Endothelial cell of hepatic sinusoid (primary cell): ENCODE results near the gene IFT52.

ENCODE experiments used
- in situ Hi-C: cut with HindIII; loops from 2 replicates; pipeline ENCODE4 v1.10.0; 2017; ENCODE audit warnings: low sequenced_read_pairs

IFT52 gene

GRCh38 chr20:43590392-43591303 lies at the start of gene IFT52:
Gene IFT52, plus strand, starts transcription at chr20:43590937. Its CDS starts 3,762 bp downstream, at chr20:43594699.
- in situ Hi-C loops, result no loop called here

GRCh38 chr20:43541214-43541613 lies 49.5 kb upstream of the IFT52 start:
- in situ Hi-C loops, result no loop called here

- in situ Hi-C loops, result no loop called here
Measured at GRCh38 chr20:43542161-43542560, 48.6 kb upstream of the IFT52 start.

- in situ Hi-C loops, result no loop called here
Measured at GRCh38 chr20:43542674-43543073, 48.1 kb upstream of the IFT52 start.

GRCh38 chr20:43543138-43543537 lies 47.6 kb upstream of the IFT52 start:
- in situ Hi-C loops, result no loop called here

GRCh38 chr20:43544501-43544900 lies 46.2 kb upstream of the IFT52 start:
- in situ Hi-C loops, result no loop called here

DNA sequence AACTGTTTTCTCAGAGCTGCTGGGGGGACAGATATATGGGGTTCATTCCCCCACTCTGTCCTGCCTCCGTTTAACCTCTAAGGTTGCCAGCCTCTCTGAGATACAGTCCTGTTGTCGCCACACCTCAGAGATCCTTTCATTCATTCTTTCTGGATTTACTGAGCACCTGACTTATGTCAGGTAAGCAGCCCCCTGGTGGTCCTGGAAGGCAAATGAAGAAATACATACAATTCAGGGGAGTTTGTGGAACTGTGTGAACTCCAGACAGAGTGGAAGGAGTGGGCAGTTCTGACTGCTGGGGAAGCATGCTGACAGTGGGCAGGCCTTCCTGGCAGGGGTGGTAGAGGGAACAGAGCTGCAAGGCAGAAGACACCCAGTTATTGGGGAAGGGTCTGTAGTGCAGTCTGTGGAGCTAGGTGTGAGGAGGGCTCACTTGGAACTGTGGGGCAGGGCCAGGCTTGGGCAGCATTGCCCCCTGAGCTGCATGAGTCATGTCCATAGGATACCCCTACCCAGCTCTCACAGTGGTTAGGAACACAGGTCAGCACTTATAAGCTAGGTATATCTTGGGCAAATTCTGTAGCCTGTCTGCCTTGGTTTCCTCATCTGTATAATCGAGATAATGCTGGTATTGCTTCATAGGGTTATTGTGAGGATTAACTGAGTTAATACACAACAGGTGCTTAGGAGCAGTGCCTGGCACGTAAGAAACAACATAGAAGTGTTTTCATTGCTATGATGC lies 44.7 kb upstream of the IFT52 start:
- in situ Hi-C loops, result no loop called here

- in situ Hi-C loops, result no loop called here
Measured at GRCh38 chr20:43548273-43548880, 42.4 kb upstream of the IFT52 start.

- in situ Hi-C loops, result no loop called here
Measured at GRCh38 chr20:43549416-43550065, 41.2 kb upstream of the IFT52 start.

- in situ Hi-C loops, result no loop called here
Measured at GRCh38 chr20:43550456-43550855, 40.3 kb upstream of the IFT52 start.

DNA sequence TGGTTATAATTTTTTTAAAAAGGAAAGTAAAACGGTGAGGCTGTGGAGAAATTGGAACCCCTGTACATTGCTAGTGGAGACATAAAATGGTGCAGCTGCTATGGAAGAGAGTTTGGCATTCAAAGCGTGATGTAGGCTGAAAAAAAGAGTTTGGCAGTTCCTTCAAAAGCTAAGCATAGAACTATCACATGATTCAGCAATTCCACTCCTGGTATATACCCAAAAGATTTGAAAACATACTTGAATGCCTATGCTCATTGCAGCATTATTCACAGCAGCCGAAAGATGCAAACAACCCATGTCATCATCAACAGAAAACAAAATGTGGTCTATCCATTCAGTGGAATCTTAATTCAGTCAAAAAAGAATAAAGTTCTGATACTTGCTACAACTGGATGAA lies 36.4 kb upstream of the IFT52 start:
- in situ Hi-C loops, result no loop called here

DNA sequence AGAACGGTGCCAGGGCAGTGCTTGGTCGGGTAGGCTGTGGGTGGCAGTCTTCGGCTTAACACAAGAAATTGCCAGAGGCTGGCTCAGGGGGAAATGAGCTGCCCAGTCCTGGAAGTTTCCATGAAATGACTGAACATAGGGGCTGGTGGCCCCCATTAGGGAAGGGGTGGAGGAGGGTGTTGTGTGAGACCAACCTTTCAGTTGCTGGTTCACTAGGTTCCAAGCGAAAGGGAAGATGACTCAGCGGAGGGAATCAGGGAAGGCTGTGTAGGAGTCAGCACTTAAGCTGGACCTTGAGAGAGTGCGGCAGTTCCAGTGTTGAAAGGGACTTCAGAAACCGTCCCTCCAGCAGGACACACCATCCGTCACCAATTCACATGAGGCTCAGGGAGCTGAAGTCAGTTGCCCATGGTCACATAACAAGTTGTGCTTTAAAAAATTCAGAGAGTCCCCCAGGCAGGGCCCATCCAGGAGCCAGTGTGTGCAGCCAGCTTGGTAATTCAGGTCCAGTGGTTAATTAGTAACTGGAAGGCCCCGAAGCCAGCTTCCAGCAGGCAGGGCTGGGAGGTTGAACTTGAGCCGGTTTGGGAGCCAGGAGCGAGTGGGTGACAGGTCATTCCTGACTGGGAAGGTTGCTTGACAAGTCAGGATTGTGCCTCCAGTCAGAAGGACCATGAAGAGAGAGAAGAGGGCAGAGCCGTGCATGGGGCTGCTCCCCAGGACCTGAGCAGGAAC lies 32.2 kb upstream of the IFT52 start, which contains the start of gene SGK2:
TSS of gene SGK2 (plus strand) at position 616 of the 735 bp plus-strand sequence. CDS start 7,469 bp downstream, outside the sequence.
- in situ Hi-C loops, result no loop called here

DNA sequence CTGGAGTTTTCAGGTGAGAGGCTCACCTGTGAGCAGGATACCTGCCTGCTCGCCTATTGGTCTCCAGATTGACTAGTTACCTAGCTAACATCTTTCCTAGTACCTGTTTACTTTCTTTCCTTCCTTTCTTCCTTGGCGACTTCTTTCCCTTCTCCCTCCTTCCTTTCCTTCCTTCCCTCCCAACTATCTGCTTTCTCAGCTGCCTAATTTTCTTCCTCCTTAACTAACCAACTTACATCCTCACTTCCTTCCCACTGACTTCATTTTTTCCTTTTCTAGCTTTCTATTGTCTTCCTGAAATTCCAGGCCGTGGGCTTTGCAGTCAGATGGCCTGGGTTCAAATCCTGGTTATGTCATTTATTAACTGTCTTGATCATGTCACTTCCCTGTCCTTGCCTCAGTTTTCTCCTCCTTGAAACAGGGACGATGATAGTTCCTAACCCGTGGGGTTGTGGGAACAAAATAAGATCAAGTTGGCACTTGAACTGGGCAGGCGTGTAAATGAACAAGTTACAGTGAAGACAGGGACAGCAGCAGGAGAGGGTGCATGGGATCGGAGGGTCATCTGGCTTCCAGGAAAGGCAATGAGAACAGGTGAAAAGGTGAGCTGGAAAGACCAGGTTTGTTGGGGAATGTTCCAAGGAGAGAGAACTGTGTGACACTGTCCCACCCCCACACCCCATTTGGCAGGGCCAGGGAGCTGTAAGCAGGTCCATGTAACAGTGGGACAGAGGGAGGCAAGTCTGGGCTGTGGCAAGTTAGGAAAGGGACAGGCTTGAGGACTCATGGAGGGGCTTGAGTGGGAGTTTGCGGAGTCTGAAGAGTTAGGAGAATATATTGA lies 31.4 kb upstream of the IFT52 start:
- in situ Hi-C loops, result no loop called here

GRCh38 chr20:43560974-43561373 lies 29.8 kb upstream of the IFT52 start:
- in situ Hi-C loops, result no loop called here

DNA sequence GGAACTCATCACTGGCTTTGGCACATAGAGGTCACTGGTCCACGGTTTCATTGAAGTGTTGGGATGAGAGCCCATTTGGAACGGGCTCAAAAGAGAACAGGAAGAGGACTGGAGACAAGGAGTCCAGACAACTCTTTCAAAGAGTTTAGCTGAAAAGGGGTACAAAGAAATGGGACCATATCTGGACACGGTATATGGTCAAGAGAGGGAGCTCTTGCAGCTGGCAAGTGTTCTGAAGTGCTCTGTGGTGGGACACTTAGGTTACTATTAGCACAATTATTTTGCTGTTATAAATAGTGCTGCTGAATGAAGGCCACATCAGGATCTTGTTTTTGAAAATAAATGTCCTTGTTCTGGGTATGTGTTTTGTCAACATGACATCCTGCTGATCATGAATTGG lies 27.3 kb upstream of the IFT52 start:
- in situ Hi-C loops, result no loop called here

DNA sequence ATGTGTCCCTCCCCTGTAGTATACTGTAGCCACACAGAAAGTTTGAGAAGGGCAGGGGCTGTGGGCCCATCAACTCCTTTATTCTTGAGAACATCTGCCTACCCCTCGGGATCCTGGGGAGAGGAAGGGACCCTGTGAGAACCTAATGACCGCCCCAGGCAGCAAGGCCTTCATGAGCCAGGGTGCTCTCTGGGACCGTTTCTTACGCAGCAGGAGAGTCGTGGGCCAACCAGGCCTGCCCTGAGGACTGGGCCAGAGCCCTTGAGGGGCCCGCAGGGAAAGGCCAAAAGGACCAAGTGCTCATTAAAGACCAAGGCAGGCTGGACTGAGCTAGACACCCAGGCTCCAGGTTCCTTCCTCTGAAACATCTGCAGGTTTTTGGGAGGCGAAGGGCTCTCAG lies 26.7 kb upstream of the IFT52 start:
- in situ Hi-C loops, result no loop called here

DNA sequence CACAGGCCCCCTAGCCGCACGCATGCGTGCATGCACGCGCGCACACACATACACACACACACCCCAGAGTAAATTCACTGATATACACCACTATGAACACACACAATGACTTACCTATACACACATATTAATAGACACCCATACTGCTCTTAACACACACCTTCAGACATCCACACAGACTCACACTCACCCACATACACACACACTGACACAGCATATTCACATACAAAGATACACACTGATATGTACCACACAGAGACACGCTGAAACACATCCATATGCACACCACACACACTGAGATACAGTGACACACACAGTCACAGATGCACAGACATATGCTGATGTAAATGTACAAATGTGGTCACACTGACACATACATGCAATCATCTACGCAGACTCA lies 26.3 kb upstream of the IFT52 start:
- in situ Hi-C loops, result no loop called here

GRCh38 chr20:43564993-43565757 lies 25.6 kb upstream of the IFT52 start:
- in situ Hi-C loops, result no loop called here

- in situ Hi-C loops, result no loop called here
Measured at GRCh38 chr20:43565758-43566104, 25.0 kb upstream of the IFT52 start.
